ENCODE data around the gene PROX2.

DNA sequence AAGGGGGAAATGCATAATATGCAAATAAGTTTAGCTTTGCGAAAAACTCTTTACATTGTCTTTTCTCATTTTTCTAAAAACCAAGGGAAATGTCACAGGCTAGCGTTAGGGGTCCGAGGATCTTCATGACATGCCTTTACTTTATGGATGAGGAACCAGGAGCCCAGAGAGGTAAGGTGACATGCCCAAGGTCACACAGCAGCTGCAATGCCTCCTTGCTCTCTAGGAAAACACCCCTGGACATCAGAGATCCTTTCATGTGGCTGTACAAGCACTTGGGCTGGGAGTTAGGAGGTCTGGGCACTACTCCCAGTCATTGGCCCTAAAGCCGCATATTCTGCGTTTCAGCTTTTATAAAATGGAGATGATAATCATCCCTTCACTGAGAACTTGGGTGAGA is 741 bp downstream of the PROX2 start:
- TF ChIP-seq POLR2AphosphoS5 (IDR thresholded peaks at IDR 0.05; ENCODE audit: borderline replicate concordance, low read depth, low read length), result no peak
- no peak for TF ChIP-seq EZH2 (IDR thresholded peaks at IDR 0.05)
